Astrocyte of the hippocampus (primary cell): ENCODE measurements around the gene ILK.

Experiments
- DNase-seq: peaks from one replicate; pipeline ENCODE4 v3.0.0; 2011; ENCODE audit warnings: low read depth, low spot score

ILK gene

DNA sequence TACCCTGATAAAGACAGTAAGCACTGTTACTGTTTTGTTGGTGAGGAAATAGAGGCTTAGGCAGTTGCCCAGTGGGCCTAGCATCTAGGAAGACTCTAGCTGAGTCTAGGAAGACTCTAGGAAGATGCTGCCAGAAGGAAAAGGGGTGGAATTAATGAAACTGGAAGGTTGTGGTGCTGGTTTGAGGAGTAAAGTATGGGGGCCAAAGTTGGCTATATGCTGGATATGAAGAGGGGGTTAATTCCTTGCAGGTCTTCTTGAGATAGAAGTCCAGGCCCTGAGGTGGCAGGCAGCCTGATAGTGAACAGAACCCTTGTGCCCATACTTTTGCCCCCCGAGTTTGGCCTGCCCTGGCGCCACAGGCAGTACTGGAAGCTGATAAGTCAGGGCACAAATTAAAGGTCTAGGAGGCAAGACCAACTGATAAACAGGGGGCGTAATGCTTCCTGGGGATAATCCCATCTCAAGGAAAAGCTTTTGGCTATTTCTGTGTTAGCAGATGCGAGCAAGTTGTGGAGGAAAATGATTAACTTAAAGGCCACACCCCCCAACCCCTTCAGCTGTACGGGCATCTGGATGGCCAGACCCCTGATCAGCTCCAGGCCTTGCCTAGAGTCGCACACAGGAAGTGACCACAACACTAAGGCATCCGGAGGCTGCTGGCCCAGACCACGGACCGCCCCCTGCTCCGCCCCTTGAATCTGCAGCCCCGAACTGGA is 3.1 kb downstream of the ILK start:
- peak; percentile 96 for DNase-seq

DNA sequence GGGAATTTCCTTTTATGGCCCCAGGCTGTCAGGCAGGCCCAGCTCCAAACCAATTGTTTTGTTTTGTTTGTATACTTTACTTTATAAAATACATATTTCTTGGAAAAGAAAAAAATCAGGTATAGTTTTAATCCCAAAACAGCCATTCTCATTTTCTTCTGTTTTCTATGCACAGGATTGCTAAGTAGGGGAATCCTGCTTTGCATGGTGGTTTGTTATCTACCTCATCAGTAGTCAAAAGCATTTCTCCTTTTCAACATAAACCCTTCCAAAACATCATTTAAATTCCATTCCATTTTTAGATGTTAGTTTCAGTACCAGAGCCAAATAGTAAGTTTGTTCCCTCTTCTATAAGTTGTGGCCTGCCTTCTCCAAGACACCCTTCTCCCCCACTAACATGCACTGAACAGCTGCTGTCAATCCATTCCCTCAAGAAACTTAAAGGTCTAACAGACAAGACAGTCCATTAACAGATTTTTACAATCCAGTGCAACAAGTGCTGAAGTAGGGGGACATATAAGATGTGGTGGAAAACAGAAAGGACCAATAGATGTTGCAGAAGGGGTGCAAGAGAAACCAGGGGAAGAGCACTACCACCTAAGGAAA is 3.7 kb downstream of the ILK start:
- DNase-seq, result no peak

DNA sequence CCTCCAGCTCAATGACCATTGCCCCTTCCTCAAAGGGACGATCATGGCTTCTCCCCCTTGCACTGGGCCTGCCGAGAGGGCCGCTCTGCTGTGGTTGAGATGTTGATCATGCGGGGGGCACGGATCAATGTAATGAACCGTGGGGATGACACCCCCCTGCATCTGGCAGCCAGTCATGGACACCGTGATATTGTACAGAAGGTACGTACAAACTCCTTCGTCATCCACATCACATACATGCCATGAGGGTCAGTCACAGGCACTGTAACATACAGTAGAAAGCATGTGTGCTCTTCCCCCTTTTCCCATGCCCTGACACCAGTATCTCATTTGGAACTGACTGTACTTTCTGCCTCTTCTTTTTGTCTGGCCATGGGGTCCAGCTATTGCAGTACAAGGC is 4.4 kb downstream of the ILK start:
- no peak for DNase-seq

DNA sequence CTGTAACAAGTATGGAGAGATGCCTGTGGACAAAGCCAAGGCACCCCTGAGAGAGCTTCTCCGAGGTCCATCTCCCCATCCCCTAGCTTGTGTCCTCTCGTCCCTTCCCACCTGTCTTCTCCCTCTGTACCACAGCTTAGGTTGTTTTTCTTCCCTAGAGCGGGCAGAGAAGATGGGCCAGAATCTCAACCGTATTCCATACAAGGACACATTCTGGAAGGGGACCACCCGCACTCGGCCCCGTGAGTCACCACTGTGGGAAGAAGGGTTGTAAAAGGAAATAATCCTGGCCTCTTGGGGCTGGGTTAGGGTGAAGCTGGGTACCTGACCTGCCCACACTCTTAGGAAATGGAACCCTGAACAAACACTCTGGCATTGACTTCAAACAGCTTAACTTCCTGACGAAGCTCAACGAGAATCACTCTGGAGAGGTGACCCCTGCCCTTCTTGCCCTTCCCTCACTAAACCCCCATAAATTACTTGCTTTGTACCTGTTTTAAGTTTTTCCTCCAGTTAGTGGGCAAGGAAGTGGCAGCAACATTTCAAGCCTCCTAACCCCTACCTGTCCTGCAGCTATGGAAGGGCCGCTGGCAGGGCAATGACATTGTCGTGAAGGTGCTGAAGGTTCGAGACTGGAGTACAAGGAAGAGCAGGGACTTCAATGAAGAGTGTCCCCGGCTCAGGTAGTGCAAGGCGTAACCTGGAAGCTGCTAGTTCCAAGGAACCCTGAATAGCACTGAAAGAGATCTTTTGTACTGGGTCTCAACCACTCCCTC is 5.3 kb downstream of the ILK start:
- no peak for DNase-seq

DNA sequence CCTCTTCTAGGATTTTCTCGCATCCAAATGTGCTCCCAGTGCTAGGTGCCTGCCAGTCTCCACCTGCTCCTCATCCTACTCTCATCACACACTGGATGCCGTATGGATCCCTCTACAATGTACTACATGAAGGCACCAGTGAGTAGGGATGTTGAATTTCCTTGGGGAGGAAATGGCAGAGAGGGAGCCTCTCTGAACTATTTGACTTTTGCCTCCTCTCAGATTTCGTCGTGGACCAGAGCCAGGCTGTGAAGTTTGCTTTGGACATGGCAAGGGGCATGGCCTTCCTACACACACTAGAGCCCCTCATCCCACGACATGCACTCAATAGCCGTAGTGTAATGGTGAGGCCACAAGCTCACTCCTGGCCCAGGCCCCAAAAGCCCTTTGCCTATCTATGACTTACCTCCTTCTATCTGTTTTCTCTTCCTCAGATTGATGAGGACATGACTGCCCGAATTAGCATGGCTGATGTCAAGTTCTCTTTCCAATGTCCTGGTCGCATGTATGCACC is 6.0 kb downstream of the ILK start:
- no peak for DNase-seq

DNA sequence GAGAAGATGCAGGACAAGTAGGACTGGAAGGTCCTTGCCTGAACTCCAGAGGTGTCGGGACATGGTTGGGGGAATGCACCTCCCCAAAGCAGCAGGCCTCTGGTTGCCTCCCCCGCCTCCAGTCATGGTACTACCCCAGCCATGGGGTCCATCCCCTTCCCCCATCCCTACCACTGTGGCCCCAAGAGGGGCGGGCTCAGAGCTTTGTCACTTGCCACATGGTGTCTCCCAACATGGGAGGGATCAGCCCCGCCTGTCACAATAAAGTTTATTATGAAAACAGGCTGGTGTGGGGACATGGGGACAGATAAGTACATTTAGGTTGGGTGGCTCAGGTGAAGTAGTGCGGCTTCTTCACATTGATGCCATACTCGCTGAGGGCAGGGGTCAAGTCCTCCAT is 7.0 kb downstream of the ILK start:
- DNase-seq, result no peak

DNA sequence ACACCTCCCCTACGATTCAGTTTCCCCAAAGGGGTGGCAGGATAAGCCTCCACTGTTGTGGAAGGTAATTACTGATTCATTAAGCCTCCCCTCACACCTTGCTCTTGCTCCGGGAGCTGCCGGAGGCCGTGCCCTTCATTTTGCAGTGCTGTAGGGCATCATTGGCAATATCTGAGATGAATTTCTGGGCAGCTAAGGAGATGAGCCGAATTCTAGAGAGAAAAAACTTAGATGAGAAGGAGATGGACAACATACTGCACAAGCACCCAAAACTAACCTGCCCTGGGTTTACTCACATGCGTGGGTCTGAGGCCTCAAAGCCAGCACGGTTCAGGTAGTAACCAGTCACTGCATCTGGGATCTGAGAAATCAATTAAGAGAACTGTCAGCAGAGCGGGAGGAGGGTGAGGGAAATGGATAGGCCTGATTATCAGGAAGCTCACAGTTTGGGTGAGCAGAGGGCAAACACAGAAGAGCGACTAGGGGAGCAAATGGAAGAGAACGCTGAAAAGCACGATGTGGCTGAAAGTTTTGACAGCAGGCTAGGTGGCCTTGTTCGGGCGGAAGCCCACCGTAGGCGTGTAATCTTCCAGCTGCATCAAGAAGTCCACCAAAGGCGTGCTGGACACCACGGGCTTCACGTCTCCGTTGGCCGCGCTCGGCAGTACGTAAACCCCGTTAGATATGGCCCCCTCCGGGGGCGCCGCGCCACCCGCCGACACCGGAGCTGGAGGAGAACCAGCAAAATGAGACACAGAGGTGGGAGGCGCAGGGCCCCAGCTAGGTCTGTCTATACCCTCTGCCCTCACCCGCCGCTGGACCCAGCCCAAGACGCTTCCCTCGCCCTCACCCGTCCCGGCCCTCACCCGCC is 7.8 kb downstream of the ILK start:
- DNase-seq, result no peak

DNA sequence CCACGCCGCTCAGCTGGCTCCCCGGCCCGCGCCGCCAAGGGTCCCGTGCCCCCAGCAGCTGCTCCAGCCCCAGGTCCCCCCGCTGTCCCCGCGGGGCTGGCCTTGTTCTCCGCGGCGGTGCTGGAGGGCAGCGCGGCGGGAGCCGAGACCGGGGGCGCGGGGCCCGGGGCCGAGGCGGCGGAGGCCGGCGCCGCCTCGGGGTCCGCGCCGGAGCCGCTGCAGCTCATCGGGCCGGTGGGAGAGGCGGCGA is 8.3 kb downstream of the ILK start:
- no peak for DNase-seq

DNA sequence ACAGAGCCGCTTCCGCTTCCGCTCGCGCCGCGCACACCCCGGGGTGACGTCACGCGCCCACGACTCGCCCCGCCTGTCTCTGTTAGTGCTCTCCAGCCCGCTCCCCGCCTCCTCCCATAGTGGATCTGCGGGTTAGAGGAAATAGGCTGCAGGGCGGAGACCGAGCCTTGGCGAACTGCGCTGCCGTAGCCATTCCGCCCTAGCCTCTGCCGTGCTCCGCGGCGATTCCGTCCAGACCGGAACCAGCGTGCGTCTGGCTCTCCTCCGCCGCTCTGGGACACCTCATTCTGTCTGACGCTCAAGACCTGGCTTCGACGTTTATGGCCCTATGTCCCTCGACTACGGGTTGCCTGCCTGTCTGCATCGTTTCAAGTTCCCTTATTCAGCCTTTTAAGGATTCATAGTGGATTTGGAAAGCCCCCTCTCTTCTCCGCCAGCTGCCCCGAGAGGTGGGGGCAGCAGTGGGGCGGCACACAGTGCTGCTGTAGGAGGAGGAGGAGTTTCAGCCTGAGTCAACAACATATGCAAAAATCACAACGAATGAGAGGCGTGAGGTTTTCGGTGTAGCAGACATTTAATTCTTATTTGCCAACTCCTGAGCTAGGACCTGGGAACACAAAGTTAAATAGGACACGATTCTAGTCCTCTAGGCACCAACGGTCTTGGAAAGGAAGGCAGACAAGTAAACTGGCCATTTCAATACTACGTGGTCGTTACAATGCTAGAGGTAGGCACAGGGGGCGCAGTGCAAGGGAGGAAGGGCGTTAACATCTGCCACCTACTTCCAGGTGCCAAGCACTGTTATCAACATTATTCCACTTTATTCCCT is 8.9 kb downstream of the ILK start, which contains the start of gene TAF10:
Gene TAF10 (minus strand): TSS at position 4 of the 829 bp plus-strand sequence. CDS start 27 bp downstream, outside the sequence.
- DNase-seq, result peak; percentile 98

DNA sequence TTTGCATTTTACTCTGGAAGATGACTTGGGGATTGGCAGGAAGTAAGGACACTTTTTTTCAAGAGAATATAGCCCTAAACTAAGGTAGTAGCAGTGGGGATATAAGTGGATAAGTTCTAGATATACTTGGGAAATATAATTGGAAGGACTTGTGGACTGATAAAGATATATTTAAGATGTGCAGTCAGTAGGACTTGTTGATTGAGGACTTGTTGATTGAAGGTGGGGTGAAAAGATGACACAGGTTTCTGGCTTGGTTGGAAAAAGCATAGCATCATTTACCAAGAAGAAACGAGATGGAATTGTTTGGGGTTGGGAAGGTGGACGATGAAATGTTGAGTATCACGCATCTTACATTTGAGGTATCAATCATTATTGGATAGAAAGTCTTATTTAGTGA is 9.9 kb downstream of the ILK start:
- DNase-seq, result no peak

DNA sequence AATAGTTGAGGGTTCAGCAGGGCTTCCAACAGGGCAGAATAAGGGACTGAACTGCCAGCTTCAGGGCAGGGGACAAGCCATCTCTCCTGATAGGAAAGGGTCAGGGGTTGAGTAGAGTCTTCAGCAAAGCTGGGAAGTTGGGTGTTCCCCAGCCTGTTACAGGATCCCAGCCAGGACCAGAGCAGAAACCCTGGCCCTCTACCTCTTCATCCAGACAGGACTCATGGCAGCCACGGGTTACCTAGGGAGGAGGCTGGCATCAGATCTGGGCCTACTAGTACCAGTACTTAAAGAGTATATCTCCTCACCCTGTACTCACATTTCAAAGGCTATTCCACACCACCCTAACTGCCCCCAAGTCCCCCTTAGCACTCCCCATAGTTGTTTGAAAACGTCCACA is 10.9 kb downstream of the ILK start:
- no peak for DNase-seq

DNA sequence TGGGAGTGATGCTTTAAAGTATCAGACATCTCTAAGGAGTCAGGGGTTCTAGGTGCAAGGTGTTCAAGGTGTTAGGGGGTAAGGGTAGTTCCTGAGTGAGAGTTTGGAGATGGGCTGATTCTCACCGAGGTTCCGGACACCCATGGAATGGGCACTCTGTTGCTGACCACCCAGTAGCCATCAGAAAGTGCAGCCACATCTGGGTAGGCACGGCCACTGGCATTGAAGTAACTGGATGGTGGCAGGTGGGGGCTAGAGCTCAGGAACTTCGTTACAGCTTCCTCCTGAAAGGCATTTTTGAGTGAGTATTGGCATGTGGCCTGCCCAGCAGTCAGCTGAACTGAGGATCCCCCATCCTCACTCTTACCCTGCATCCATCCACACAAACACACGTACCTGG is 11.5 kb downstream of the ILK start:
- DNase-seq, result no peak

DNA sequence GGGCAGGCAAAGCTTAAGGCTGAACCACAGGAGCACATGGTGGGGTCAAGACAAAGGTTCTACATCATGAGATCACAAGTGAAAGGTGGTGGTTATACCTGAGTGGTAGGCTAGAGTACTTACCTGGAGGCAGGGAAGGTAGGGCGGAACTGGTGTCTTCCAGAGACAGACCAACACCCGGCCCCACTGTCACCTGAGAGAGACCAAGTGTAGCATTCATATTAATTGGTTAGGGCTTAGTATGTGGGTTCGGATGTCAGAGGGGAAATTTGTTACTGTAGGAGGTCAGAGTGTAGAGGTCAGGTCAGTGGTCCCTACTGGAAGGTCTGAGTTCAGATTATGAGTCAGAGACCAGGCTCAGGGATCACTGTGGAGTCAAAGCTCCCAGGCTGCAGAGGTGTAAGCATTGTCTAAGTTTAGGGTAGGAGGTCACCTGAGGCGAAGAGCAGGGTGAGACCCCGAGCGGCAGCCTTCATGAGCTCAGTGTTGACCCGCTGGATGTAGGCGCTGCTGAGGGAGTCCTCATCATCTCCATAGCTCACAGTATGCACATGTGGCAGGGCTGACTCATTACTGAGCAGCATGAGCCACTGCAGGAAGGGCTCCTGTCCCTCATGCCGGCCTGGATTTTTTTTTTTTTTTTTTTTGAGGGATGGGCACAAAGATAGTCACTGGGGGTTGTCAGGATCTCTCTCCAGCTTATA is 12.5 kb downstream of the ILK start:
- no peak for DNase-seq

DNA sequence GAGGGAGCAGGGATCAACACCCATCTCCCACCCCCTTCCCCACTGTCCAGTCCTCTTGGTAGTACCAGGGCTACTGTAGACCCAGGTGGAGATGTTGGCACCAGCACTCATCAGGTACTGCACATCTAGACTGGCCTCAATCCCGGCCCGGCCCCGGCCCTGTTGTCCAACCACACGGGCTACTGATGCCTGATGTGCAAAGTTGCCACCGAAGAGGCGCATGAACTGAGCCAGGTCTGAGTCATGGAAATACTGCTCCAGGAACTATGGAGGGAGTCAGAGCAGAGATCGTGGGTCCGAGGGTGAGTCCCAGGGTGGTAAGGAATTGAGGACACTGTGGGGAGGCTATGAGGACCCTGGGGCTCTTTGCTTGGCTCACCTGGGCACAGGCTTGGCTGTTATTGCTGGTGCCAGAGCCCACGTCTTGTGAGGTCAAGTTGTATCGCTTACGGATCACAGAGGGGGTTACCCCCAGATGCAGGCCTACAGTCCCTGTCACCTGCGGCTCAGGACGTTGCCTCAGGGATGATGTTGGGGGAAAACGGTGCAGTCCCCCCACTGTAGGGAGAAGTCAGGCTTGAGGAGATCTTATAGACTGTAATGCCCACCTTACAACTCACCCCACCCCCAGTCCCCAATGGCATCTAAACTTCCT is 13.1 kb downstream of the ILK start:
- no peak for DNase-seq

DNA sequence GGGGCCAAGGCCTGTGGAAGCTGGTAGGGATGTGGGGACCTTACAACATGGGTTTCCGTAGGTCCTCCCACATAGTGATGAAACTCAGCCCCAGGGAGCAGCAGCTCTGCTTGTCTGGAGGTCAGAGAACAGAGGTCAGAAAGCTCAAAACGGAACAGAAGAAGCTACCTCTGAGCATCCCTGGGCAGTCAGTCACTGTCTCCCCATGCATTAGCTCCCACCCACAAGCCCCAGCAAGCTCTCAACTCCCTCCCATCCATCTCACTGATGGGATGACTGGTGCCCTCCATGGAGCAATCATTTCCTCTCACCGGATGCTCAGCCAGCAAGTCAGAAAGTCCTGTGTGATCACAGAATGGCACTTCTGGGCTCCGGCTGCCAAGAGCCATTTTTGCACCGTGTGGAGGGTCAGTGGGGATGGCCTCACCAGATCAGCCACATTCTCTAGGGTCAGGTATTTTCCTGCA is 13.8 kb downstream of the ILK start:
- DNase-seq, result no peak

DNA sequence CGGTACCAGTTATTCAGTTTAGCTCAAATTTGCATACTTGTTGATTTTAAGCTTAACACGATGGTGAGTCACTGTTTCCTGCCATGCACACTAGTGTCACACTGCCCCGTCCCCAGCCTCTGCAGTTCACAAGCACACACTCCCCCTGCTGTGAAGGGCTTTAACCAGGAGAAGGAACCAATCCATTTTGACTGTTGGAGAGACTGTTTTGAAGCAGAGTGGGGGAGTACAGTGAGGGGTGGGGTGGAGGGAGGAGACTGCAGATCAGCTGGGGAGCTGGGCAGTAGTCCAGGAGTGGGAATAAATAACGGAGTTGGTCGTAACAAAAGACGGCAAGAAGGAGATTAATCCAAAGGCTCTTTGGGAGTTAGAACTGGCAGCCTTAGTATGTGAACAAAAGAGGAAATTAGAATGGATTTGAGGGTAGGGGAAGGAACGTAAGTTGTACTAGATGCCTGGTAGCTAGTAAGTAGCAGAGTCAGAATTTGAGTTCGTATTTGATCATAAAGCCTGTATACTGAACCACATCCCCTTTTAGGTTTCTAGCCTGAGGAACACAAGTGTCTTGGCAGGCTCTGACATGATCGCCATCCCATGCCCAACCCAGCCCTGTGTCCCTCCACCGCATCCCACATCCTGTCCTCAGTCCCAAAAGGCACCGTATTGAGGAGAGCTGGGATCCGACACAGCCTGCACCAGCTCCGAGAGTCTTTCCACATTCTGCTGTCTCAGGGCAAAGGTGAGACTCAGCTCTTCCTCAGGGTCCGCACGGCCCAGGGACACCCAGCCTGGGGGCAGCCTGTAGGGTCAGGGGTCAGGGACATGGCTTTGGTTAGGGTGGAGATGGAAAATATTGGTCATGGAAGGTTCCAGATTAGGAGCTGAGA is 14.8 kb downstream of the ILK start:
- peak; percentile 89 for DNase-seq

DNA sequence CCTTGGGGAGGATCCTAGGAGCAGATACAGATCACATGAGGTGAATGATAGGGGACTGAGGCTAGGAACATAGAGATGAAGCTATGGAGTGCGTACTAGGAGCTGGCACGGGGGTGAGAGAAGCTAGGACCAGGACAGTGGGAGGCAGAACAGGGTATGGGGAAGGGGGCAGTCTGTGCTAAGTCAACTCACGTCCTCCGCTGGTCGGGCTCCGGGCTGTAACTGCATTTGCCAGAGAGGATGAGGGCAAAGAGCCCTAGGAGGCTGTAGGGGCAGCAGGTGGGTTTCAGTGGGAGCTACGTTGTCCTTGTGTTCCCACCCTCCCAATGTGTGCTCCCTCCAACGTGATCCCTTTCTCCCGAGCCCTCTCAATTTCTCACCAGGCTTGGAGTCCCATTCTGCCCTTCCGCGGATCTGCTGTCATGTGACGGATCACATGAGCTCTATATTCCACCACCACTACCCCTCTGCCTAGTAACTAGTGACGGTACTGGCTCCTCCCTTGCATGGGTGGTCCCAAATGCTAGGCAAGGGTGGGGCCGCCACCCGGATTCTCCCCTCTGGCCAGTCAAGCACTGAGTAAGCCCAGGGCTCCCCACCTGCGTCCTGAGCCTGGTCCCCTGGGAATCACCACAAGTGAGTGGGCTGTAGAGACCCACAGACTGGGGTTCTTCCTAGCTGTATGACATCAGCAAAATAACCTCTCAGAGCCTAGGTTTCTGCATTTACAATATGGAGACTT is 15.6 kb downstream of the ILK start, which contains the start of gene TPP1:
Gene TPP1 (minus strand): TSS at position 419 of the 742 bp plus-strand sequence. CDS start 22 bp downstream, at position 397.
- peak; percentile 97 for DNase-seq

DNA sequence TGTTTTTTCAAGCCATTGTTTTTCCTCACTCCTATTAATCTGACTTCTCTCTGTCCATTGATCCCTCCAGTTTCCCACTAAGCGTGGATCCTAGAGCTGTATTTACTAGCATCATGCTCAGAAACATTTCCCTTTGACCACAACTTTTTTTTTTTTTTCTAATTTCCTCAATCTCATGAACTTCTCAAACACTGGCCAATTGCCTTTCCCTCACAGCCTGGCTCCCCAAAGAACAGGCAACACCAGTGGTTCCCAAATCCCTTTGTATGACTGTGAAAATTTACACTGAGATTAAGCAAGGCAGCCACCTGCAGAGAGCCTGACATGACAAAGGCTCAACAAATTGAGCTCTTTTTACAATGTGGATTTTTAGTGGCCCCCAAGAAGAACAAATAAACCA is 17.1 kb downstream of the ILK start:
- DNase-seq, result no peak
